Hepatocyte (in vitro differentiated cells): ENCODE measurements around the gene ADNP2. TPM values are rescaled to one million over a fixed set of nuclear protein-coding genes. Genes with fewer than 3 reads are reported as not detected.

Experiments
- DNase-seq: peaks from one replicate; pipeline ENCODE4 v3.0.0-alpha.2; 2016; ENCODE audit warnings: low spot score
- H2AFZ ChIP-seq: fragments of 200-600 bp; sonication (generic); 2 replicates; pipeline ENCODE4 v1.6.0; 2016; ENCODE audit warnings: antibody characterized with exemption, mild to moderate bottlenecking
- H3K27ac ChIP-seq: fragments of 200-600 bp; sonication (generic); 2 replicates; pipeline ENCODE4 v1.5.1; 2016; ENCODE audit warnings: mild to moderate bottlenecking
- H3K27me3 ChIP-seq: fragments of 200-600 bp; sonication (generic); 2 replicates; pipeline ENCODE4 v1.6.1; 2016
- H3K36me3 ChIP-seq: fragments of 200-600 bp; sonication (generic); replicated peaks from 2 replicates; pipeline ENCODE4 v1.5.1; 2016; ENCODE audit warnings: low read depth; ENCODE audit not compliant: insufficient read depth
- H3K4me1 ChIP-seq: fragments of 200-600 bp; sonication (generic); 2 replicates; pipeline ENCODE4 v1.5.1; 2016; ENCODE audit warnings: mild to moderate bottlenecking, moderate library complexity; ENCODE audit not compliant: insufficient read depth
- H3K4me2 ChIP-seq: fragments of 200-600 bp; sonication (generic); 2 replicates; pipeline ENCODE4 v1.6.0; 2016
- H3K4me3 ChIP-seq: fragments of 200-600 bp; sonication (generic); 2 replicates; pipeline ENCODE4 v1.5.1; 2016; ENCODE audit warnings: mild to moderate bottlenecking
- H3K79me2 ChIP-seq: fragments of 200-600 bp; sonication (generic); 2 replicates; pipeline ENCODE4 v1.6.0; 2017; ENCODE audit warnings: mild to moderate bottlenecking
- H3K9me2 ChIP-seq: fragments of 200-600 bp; sonication (generic); replicated peaks from 2 replicates; pipeline ENCODE4 v1.6.0; 2017; ENCODE audit warnings: mild to moderate bottlenecking; ENCODE audit not compliant: insufficient read depth
- H3K9me3 ChIP-seq: fragments of 200-600 bp; sonication (generic); 2 replicates; pipeline ENCODE4 v1.5.1; 2016; ENCODE audit warnings: low read depth, mild to moderate bottlenecking
- H4K20me1 ChIP-seq: fragments of 200-600 bp; sonication (generic); 2 replicates; pipeline ENCODE4 v1.6.0; 2016; ENCODE audit warnings: mild to moderate bottlenecking; ENCODE audit not compliant: insufficient read depth, poor library complexity, severe bottlenecking
- EZH2 ChIP-seq: fragments of 200-600 bp; sonication (generic); IDR thresholded peaks from 2 replicates; pipeline ENCODE4 v1.6.1; 2016; ENCODE audit warnings: antibody characterized with exemption, mild to moderate bottlenecking, borderline replicate concordance
- EZH2phosphoT487 ChIP-seq: fragments of 200-600 bp; sonication (generic); IDR thresholded peaks from one replicate; pipeline ENCODE4 v1.6.1; 2018; ENCODE audit warnings: antibody characterized with exemption, mild to moderate bottlenecking, low read depth, moderate library complexity; ENCODE audit not compliant: unreplicated experiment, severe bottlenecking
- WGBS: methylation state at CpG from one replicate; pipeline ENCODE4 v1.1.6; 2016; ENCODE audit warnings: low lambda C conversion rate; ENCODE audit errors: missing lambda C conversion rate; 5-methylcytosine and 5-hydroxymethylcytosine counted together
- polyA plus RNA-seq: library from polyadenylated mRNA; unstranded; fragments of >200 nt; fragmentation: Nextera tagmentation; extraction: Ambion mirVana; gene quantifications from 2 replicates; pipeline ENCODE4 v1.2.1, GENCODE V29; 2016
- total RNA-seq: library from RNA; depleted of rRNA; stranded (reverse); fragments of >200 nt; gene quantifications from 2 replicates; pipeline ENCODE4 v1.2.3, GENCODE V29; 2014
- TF ChIP-seq, protein P1 (sequence below): fragments of 200-600 bp; sonication (generic); IDR thresholded peaks from 2 replicates; pipeline ENCODE4 v1.5.1; 2016; ENCODE audit warnings: antibody characterized with exemption, mild to moderate bottlenecking; ENCODE audit not compliant: poor library complexity

Gene ADNP2
- total and polyA plus RNA-seq, 2 experiments from 2014 or later = 5.3 to 19.8 TPM

DNA sequence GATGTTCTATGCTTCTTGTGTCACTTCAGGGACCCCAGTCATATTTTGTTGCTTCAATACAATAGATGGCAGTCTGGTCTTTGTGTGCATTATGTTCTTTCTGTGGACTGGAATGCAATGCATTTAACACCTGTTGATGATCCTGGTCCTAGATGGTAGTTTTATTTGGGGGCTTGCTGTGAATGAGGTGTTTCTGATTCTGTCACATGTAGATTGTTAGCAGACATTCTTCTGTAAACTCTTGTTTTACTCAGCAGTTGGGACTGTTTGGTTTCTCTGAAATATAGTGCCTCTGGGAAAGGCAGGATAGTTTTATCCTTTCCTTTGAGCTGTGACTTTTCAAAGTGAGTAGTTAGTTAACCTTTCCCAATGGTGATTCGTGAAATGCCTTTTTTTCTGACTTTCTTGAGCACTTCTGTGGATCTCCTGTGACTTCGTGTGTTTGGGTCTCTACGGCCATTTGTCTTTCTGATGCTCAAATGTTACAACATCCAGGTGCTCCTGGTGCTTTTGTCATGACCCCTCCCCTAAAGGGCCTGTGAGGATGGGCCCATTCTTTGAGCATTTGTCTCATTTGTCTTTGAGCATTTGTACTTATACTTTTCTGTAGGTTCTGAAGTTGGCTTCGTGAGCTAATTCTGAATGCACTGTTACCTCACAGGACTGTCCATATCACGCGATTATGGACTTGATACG, 20.8 kb downstream of the ADNP2 start:
- H2AFZ ChIP-seq = no peak overlapping the region
- H3K4me1 ChIP-seq = no peaks in the 10 kb centered on the region
- WGBS = 92% methylated on average over 7 of the region's 7 CpGs
- no peaks in the 10 kb centered on the region for H3K27me3 ChIP-seq
- no peaks in the 10 kb centered on the region for H3K9me3 ChIP-seq
- DNase-seq = no peak
- H3K4me2 ChIP-seq = no peak overlapping the region
- H3K27ac ChIP-seq = no peak overlapping the region
- no peak overlapping the region for H3K4me3 ChIP-seq
- TF ChIP-seq EZH2 = no peak
- TF ChIP-seq EZH2phosphoT487 = no peak
- TF ChIP-seq, protein P1, sequence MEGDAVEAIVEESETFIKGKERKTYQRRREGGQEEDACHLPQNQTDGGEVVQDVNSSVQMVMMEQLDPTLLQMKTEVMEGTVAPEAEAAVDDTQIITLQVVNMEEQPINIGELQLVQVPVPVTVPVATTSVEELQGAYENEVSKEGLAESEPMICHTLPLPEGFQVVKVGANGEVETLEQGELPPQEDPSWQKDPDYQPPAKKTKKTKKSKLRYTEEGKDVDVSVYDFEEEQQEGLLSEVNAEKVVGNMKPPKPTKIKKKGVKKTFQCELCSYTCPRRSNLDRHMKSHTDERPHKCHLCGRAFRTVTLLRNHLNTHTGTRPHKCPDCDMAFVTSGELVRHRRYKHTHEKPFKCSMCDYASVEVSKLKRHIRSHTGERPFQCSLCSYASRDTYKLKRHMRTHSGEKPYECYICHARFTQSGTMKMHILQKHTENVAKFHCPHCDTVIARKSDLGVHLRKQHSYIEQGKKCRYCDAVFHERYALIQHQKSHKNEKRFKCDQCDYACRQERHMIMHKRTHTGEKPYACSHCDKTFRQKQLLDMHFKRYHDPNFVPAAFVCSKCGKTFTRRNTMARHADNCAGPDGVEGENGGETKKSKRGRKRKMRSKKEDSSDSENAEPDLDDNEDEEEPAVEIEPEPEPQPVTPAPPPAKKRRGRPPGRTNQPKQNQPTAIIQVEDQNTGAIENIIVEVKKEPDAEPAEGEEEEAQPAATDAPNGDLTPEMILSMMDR = no peak
- no peaks in the 10 kb centered on the region for H3K36me3 ChIP-seq
- H3K9me2 ChIP-seq = no peaks in the 10 kb centered on the region
- peaks cover 19% of the 10 kb centered on the region for H4K20me1 ChIP-seq
- peaks cover 82% of the 10 kb centered on the region for H3K79me2 ChIP-seq

DNA sequence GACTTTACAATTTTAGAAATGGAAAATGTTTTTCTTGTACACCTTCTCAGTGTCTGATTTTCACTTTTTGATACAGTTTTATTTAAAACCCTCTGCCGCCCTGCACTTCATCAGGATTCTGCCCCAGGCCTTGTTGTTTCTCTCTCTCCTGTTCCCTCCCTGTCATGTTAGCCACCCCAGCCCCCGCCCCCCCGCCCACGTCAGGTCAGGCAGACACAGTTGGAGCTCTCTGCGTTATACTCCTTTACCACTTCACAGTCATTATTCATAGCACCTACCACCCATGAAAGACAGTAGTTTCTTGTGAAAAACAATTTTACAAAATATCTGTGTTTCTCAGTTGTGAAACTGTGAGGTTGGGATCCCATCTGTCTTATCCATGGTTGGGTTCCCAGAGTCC, 21.5 kb downstream of the ADNP2 start:
- H2AFZ ChIP-seq = no peak overlapping the region
- no peak for DNase-seq
- peaks cover 19% of the 10 kb centered on the region for H4K20me1 ChIP-seq
- H3K9me3 ChIP-seq = no peaks in the 10 kb centered on the region
- H3K27ac ChIP-seq = no peak overlapping the region
- no peaks in the 10 kb centered on the region for H3K9me2 ChIP-seq
- no peak overlapping the region for H3K4me3 ChIP-seq
- TF ChIP-seq EZH2 (no peak), EZH2phosphoT487 (no peak)
- TF ChIP-seq, protein P1 = no peak
- H3K4me1 ChIP-seq = no peaks in the 10 kb centered on the region
- H3K79me2 ChIP-seq = peaks cover 75% of the 10 kb centered on the region
- no peaks in the 10 kb centered on the region for H3K36me3 ChIP-seq
- H3K27me3 ChIP-seq = no peaks in the 10 kb centered on the region
- 77% methylated on average over 5 of the region's 5 CpGs for WGBS
- H3K4me2 ChIP-seq = no peak overlapping the region

DNA sequence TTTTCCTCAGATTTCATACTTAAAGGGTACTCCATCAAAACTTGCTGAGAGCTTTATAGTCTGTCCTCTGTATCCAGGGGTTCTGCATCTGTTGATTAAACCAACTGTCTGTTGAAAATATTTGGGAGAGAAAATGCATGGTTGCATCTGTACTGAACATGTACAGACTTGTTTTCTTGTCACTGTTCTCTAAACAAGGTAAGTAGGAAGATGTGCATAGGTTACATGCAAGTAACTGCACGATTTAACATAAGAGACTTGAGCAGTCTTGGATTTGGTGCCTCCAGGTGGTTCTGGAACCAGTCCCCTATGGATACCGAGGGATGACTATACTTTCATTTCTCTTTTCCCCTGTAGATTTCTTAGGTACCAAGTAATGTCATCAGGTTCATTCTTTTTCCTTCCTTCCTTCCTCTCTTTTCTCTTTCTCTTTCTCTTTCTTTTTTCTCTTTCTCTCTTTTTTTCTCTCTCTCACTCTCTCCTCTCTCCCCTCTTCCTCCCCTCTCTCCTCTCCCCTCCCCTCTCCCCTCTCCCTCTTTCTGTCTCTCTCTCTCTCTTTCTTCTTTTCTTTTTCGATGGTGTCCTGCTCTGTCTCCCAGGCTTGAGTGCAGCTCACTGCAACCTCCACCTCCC, 23.2 kb downstream of the ADNP2 start:
- Histone ChIP-seq H3K27me3 (no peaks in the 10 kb centered on the region), H3K4me1 (no peaks in the 10 kb centered on the region), H3K9me2 (no peaks in the 10 kb centered on the region), H4K20me1 (peaks cover 5% of the 10 kb centered on the region), H3K79me2 (peaks cover 57% of the 10 kb centered on the region), H3K4me3 (no peak overlapping the region), H3K27ac (no peak overlapping the region), H2AFZ (no peak overlapping the region), H3K36me3 (no peaks in the 10 kb centered on the region), H3K9me3 (no peaks in the 10 kb centered on the region), H3K4me2 (no peak overlapping the region)
- WGBS = 86% methylated on average over 3 of the region's 3 CpGs
- DNase-seq = no peak
- TF ChIP-seq, protein P1 = no peak
- TF ChIP-seq EZH2 (no peak), EZH2phosphoT487 (no peak)
